HCEC 1CT (cell line): Measurements from ENCODE around the gene ZRANB1.
"Not testable (repeated sequence)": the region's sequence is repeated elsewhere in the genome, so short reads cannot be mapped to it uniquely, and the experiment has no call there.

Experiments used
- DNase-seq: peaks from one replicate; pipeline ENCODE4 v3.0.0-alpha.2; 2017

The ZRANB1 gene

DNA sequence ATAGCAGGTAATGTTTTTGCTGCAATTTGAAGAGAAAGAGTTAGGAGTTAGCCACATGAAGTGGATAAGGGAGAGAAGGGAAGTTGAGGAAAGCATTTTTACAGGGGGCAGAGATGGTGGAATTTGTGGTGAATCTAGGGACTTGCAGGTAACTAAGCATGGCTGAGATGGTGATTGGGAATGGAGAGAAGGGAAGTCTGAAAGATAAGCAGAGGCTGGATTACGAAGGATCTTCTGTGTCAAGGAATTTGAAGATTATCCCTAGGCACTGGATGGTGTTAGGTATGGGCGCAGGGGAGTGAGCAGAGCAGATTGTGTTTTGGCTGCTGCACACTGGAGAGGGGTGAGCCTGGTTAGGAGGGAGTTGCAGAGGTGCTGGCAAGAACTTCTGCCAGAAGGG, 25.3 kb downstream of the ZRANB1 start:
- DNase-seq, result no peak

DNA sequence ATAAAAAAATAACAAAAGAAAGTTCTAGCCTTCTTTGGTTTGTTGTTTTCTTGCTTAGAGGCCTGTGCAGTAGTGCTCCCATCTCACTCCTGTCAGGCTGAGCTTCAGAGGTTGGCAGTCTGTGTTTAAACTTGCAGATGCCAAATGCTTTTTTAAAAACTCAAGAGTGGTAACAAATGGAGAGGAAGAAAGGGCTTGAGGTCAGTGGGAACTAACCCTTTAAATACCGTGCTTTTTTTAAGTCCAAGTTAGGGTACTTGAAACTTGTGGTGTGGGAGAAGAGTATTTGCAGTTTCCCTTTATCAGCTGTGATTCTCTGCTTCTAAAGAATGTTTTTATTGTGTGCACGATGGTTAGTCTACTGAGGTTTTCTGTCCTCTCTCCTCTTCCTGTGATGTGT, 29.4 kb downstream of the ZRANB1 start:
- no peak for DNase-seq

DNA sequence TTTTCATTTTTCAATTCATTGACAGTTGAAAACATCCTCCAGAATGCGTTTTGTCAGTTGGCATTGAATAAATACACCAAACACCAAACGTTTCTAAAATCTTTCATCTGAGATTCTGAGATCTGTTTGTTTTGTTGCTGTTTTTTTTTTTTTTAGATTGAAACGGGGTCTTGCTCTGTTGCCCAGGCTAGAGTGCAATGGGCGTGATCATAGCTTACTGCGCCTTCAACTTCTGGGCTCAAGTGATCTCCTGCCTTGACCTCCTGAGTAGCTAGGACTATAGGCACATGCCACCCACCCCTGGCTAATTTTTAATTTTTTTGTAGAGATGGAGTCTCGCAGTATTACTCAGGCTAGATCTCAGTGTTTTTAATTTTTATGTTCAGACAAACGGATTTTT, 30.7 kb downstream of the ZRANB1 start:
- no peak for DNase-seq

DNA sequence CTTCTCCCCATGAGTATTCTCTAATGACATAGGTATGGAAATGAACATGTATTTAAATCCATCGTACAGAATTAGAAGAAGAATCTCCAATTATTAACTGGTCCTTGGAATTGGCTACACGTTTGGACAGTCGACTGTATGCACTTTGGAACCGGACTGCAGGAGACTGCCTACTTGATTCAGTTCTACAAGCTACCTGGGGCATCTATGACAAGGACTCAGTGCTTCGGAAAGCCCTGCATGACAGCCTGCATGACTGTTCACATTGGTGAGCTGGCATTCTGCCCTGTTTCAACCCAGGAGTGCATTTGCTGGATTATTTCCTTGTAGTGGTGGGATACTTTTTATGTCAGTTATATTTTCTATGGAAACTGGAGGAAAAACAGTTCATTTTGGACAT, 32.2 kb downstream of the ZRANB1 start:
- no peak for DNase-seq

DNA sequence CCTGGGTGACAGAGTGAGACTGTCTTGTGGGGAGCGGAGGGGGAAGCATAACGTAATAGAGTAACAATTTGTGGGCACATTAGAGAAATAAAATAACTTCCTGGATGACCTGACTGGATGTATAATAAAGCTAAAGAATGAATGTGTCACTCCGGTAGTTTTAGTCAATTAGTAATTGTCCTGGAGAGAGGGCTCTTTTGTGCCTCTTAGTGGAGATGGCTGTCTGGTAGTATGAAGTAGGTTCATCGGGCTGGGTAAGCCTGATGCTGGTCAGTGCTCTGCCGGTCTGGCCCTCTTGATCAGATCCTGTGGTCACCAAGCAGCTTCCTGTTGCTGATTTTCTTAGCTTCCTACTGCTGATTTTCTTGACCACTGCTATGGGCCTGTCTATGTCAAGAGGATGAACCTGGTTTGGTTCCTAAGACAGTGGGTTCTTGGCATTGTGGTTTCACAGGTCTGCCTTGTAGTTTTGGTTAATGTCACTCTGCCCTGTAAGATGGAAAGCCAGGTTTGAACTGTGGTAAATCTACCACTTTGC, 34.1 kb downstream of the ZRANB1 start:
- DNase-seq, result no peak

DNA sequence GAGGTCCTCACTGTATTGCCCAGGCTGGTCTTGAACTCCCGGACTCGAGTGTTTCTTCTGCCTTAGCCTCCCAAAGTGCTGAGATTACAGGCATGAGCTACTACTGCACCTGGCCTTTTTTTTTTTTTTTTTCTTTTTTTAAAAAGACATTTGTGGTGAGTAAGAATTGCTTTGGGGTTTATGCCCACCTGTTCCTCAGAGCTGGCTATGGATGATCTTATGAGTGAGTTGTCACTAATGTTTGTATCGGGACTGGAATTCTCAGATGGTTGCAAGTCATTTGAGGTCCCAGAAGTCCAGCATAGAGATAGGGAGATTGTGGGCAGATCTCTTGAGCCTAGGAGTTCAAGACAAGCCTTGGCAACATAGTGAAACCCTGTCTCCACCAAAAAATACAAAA, 35.2 kb downstream of the ZRANB1 start:
- DNase-seq, result no peak

DNA sequence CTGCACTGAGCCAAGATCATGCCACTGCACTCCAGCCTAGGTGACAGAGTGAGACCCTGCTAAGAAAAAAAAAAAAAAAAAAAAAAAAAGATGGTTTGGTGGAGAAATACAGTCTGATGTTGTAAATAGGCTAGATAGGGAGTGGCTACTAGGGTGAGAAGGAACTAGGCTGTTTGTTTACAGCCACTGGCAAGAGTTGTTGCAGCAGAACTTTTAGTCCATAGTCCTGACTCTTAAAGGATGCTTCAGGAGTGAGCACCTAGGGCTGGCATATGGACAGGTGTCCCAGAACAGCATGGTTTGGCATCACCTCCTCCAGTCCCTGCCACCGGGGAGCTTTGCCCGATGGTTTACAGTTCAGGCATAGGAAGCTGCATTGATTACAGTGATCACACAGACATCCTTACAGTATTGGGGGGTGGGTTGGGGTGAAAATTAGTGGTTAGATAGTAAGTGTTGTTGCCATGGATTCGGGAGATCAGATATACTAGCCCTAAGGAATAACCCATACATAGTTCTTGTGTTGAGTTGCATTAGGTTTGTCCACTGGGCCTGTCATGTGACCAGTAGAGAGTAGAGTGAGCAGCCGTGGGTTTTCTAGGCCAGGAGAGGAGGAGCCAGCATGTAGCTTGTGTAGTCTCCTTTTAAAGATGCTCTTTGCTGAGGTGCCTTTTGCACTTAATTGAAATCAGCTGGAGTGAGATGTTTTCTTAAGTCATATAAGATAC, 35.9 kb downstream of the ZRANB1 start:
- no peak for DNase-seq

DNA sequence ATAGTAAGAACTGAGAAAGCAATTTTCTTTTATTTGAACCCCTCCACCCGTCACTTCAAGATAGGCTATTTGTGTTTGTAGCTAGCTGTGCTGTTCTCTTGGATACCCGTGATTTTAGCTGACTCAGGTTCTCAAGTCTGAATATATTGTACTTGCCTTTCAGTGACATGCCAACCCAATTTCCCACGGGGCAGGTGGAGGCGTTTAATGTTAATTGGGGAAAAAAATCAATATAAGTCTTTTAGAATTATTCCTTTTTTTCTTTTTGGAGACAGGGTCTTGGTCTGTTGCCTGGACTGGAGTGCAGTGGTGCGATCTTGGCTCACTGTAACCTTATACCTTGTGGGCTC, 36.4 kb downstream of the ZRANB1 start:
- no peak for DNase-seq

DNA sequence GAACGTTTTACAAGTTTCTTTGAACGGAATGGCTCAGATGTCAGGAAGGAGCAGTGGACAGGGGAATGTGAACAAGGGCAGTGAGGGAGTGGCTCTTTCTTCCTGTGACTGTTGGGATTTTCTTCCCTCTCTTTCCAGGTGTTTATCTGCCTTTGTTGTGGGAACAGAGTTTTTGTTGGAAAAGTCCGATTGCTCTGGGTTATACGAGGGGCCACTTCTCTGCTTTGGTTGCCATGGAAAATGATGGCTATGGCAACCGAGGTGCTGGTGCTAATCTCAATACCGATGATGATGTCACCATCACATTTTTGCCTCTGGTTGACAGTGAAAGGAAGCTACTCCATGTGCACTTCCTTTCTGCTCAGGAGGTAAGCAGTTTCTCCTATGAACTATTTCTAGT, 41.4 kb downstream of the ZRANB1 start:
- no peak for DNase-seq

DNA sequence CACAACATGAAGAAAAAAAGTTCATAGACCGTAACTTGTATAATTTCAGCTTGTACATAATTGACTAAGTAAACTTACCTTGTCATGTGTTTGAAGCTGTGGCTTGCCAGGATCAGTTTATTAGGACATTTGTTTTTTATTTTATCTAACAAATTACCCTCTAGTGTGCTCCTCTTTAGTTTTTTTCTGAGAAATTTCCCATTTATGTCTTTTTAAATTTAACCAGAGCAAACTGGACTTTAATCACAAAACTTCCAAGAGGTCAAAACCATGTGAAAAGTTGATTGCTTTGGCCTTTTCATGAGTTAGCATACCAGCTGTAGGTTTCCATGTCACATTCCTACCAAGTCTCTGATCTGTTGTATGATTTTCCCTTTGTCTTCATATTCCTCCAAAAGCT, 42.5 kb downstream of the ZRANB1 start:
- DNase-seq, result no peak

DNA sequence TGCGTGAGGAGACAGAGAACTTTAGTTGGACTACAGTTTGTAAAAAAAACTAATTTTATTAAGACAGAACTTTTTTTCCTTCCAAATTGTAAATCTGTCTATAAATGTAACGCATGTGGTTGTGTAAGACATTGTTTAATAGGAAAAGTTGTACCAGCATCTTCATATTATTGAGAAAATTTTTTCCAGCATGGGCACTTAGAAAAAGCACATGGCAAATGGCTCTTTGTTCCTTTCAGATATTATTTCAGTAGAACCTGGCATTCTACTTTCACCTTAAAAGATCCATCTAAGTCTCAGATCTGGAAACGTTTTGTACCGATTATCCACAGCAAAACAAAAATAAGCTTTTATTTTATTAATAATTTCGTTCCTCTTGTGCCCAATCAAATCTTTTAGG, 43.2 kb downstream of the ZRANB1 start:
- DNase-seq, result no peak

GRCh38 chr10:124987788-124988187, 45.9 kb downstream of the ZRANB1 start:
- DNase-seq, result no peak

- DNase-seq, result not testable (repeated sequence)
These were observed 46.8 kb downstream of the ZRANB1 start for GRCh38 chr10:124988753-124989152.

- peak; percentile 0 for DNase-seq
These were observed 47.6 kb downstream of the ZRANB1 start for GRCh38 chr10:124989526-124989925.

GRCh38 chr10:124990671-124991625, 49.0 kb downstream of the ZRANB1 start:
- DNase-seq, result peak; percentile 0

- DNase-seq, result peak; percentile 0
These were observed 49.9 kb downstream of the ZRANB1 start for GRCh38 chr10:124991835-124992234.

- DNase-seq, result peak; percentile 48
These were observed 50.8 kb downstream of the ZRANB1 start for GRCh38 chr10:124992462-124993344.

DNA sequence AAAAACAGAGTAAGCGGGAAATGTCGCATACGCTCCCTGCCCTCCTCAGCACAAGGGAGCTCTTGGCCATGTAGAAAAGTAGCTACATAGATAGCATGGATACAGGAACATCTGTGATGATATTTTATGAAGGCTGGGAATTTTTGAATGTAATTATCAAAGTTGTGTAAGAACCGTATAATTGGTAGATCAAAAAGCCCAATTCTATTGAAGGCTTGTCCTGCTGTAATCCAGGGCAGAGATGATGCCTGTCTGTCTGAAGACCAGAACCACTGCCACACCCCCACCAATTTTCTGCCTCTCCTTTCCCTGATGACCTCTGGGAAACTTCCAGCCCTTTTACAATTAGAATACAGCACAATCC, 51.4 kb downstream of the ZRANB1 start:
- DNase-seq, result no peak

DNA sequence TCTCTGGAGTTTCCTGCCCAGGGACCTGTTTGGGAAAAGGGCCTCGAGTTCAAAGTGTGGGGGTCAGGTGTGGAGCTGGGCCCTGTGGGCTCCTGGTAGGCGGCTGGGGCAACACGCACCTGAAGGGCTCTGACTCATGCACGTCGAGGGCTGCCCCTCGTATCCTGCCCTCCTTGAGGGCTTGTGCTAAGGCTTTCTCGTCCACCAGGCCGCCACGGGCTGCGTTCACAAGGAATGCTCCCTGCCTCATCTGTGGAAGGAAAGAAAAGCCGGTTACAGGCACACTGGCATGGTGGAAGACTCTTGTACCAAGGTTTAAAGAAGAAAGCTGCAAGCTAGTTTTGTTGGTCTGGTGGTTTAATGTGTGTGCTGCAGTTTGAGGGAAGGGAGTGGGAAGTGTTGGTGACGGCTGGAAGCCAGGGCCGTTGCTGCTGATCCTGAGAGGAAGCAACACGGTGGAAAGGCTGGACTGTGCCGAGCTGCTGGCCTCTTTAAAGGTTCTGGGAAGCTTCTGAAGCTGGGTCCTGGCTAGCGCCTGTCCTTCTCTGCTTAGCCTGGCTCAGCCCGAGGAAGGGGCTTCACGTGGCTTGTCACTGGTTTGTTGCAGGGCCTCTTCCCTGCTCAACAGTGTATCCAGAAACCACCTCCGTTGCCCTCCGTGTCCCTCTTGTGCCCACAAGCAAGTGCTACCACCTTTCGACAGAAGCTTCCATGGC, 52.0 kb downstream of the ZRANB1 start:
- peak; percentile 0 for DNase-seq

- peak; percentile 0 for DNase-seq
These were observed 52.9 kb downstream of the ZRANB1 start for GRCh38 chr10:124994573-124995473.

DNA sequence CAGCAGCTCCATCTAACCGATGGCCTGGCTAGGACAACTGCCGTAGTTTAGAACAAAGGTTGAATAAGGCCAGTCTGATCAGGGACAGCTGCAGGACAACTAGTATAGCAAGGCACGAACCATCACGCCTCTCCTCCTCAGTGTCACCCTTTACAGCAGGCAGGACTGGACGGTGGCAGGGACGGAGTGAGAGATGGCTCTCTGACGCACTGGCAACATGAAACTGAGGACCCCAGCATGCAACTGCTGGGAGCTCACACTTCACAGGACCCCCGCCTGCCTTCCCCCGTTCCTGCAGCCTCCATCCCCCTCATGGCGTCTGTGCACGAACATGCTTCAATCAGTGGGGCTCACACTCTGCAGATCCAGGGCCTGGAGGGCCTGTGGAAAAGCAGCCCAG, 53.7 kb downstream of the ZRANB1 start:
- DNase-seq, result no peak
